Measurements from ENCODE around the gene SQOR.

SQOR gene

GRCh38 chr15:45634432-45635190 is at the start of gene SQOR:
SQOR (plus strand) TSS chr15:45635029; CDS start chr15:45658924, 23,895 bp downstream.
- peak within 1 kb of the TSS; percentile 68 for H3K4me3 ChIP-seq (ENCODE audit: low read depth, low read length)
- TF ChIP-seq CTCF (IDR thresholded peaks at IDR 0.05; ENCODE audit: borderline replicate concordance, insufficient read depth, low read depth, low read length): no peak

DNA sequence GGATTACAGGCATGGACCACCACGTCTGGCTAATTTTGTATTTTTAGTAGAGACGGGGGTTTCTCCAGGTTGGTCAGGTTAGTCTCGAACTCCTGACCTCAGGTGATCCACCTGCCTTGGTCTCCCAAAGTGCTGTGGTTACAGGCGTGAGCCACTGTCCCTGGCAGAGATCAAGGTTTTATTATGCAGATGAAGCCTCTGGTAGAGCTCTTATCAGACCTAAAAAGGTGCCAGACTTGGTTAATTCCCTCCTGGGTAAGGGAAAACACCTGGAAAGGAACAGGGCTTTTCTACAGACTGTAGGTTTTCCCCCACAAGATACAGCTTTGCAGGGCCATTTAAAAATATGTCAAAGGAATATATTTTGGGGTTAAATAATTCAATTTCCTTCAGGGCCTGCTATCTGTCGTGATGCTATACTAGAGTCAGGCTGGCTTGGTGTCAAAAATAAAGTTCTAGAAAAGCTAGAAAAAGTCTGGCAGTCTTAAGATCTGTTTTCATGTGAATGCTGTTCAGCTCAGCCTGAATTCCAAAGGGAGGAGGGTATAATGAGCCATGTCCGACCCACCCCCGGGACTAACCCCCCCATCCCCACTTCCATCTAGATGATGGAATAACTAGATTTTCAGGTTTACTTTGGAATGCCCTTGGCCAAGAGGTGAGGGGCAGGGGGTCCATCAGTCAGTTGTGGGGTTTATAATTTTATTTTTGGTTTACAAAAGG is 49.6 kb upstream of the SQOR start:
- H3K4me3 ChIP-seq (ENCODE audit: low read depth, low read length): no peak overlapping the region
- TF ChIP-seq CTCF (IDR thresholded peaks at IDR 0.05; ENCODE audit: borderline replicate concordance, insufficient read depth, low read depth, low read length): no peak

DNA sequence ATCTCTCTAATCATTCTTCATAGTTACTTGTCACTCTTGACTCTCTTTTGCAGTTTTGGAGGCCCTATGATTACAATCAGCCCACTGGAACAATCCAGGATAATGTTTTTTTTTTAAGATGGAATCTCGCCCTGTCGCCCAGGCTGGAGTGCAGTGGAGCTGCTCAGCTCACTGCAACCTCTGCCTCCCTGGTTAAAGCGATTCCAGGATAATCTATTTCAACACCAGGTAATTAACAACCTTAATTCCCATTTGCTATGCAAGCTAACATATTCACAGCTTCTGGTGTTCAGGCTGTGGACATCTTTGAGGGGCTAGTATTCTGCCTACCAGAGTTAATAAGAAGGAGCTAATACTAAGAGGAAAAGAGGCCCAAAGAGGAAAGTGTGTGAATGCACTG is 48.7 kb upstream of the SQOR start:
- peak overlapping the region; percentile 74 for H3K4me3 ChIP-seq (ENCODE audit: low read depth, low read length)

DNA sequence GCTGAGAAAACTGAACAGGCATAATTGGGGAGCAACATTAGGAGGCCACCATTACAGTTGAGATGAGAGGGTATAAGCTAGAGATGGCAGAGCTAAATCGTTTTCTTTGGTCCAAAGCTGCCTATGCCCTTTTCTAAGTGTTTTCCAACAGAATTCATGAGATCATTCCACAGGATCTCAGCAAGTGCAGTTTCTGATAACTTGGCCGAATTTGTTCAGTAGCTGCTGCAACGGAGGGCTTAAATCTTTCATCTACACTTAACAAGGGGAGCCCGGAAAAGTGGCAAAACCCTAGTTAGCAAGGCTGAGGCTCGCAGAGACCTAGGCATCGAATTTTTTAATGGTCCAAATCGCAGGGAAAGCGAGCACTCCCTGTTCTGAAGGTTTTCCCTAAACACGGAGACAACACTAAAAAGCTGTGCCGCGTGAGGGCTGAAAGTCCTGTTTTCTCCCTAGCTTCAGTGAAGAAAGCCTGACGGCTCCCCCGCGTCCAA is 48.2 kb upstream of the SQOR start:
- no peak for TF ChIP-seq CTCF (IDR thresholded peaks at IDR 0.05; ENCODE audit: borderline replicate concordance, insufficient read depth, low read depth, low read length)

More for the DNA sequence above, 48.7 kb upstream of the SQOR start:
- TF ChIP-seq CTCF (IDR thresholded peaks at IDR 0.05; ENCODE audit: borderline replicate concordance, insufficient read depth, low read depth, low read length): no peak

GRCh38 chr15:45587095-45587862 is 47.5 kb upstream of the SQOR start, which contains the start of gene BLOC1S6:
BLOC1S6 (plus strand) TSS chr15:45587379; CDS start chr15:45587444, 65 bp downstream.
- TF ChIP-seq CTCF (IDR thresholded peaks at IDR 0.05; ENCODE audit: borderline replicate concordance, insufficient read depth, low read depth, low read length): no peak
- H3K4me3 ChIP-seq (ENCODE audit: low read depth, low read length): peak within 1 kb of the TSS; percentile 74

More for the DNA sequence above, 48.2 kb upstream of the SQOR start:
- H3K4me3 ChIP-seq (ENCODE audit: low read depth, low read length): peak overlapping the region; percentile 74

- TF ChIP-seq CTCF (IDR thresholded peaks at IDR 0.05; ENCODE audit: borderline replicate concordance, insufficient read depth, low read depth, low read length): no peak
- H3K4me3 ChIP-seq (ENCODE audit: low read depth, low read length): peak overlapping the region; percentile 74
Observed at GRCh38 chr15:45587863-45588170, 47.0 kb upstream of the SQOR start.

Data from GM12875 (cell line).